HEK293 (cell line): ENCODE data around the gene SLC2A8.
A peak's percentile ranks its signal among the peaks of the same experiment; 100 is the strongest.

Experiments
- BCL11A ChIP-seq: fragments of 450-650 bp; formaldehyde crosslinking; IDR thresholded peaks from 2 replicates; pipeline ENCODE4 v1.5.1; 2016; ENCODE audit warnings: low read depth, missing biosample characterization, missing genetic modification characterization
- GFI1B ChIP-seq: fragments of 450-650 bp; formaldehyde crosslinking; IDR thresholded peaks from 2 replicates; pipeline ENCODE4 v1.5.1; 2016; ENCODE audit warnings: missing biosample characterization, missing genetic modification characterization
- HOXA7 ChIP-seq: sonication (generic); formaldehyde crosslinking; IDR thresholded peaks from 2 replicates; pipeline ENCODE4 v1.8.1; 2022; ENCODE audit warnings: missing genetic modification reagents, borderline replicate concordance
- MZF1 ChIP-seq: fragments of 450-650 bp; formaldehyde crosslinking; IDR thresholded peaks from 2 replicates; pipeline ENCODE4 v1.5.1; 2017; ENCODE audit warnings: missing biosample characterization, missing genetic modification characterization, borderline replicate concordance
- OVOL3 ChIP-seq: fragments of 450-650 bp; formaldehyde crosslinking; IDR thresholded peaks from 2 replicates; pipeline ENCODE4 v1.5.1; 2016; ENCODE audit warnings: missing biosample characterization, missing genetic modification characterization
- REPIN1 ChIP-seq: fragments of 450-650 bp; formaldehyde crosslinking; IDR thresholded peaks from 2 replicates; pipeline ENCODE4 v1.5.1; 2017; ENCODE audit warnings: missing biosample characterization, missing genetic modification characterization, low read depth
- SP2 ChIP-seq: fragments of 450-650 bp; formaldehyde crosslinking; IDR thresholded peaks from 2 replicates; pipeline ENCODE4 v1.5.1; 2016; ENCODE audit warnings: missing biosample characterization, missing genetic modification characterization
- WT1 ChIP-seq: fragments of 450-650 bp; formaldehyde crosslinking; IDR thresholded peaks from 2 replicates; pipeline ENCODE4 v1.5.1; 2016; ENCODE audit warnings: missing biosample characterization, missing genetic modification characterization
- ZNF10 ChIP-seq: fragments of 450-650 bp; formaldehyde crosslinking; IDR thresholded peaks from 2 replicates; pipeline ENCODE4 v1.5.1; 2017; ENCODE audit warnings: missing biosample characterization, missing genetic modification characterization
- ZNF114 ChIP-seq: fragments of 450-650 bp; formaldehyde crosslinking; IDR thresholded peaks from 2 replicates; pipeline ENCODE4 v1.5.0; 2017; ENCODE audit warnings: missing biosample characterization, missing genetic modification characterization
- ZNF132 ChIP-seq: fragments of 450-650 bp; formaldehyde crosslinking; IDR thresholded peaks from 2 replicates; pipeline ENCODE4 v1.5.1; 2017; ENCODE audit warnings: missing biosample characterization, missing genetic modification characterization, borderline replicate concordance
- ZNF133 ChIP-seq: fragments of 450-650 bp; formaldehyde crosslinking; IDR thresholded peaks from 2 replicates; pipeline ENCODE4 v1.5.1; 2016; ENCODE audit warnings: missing biosample characterization, missing genetic modification characterization
- ZNF169 ChIP-seq: fragments of 450-650 bp; formaldehyde crosslinking; IDR thresholded peaks from 2 replicates; pipeline ENCODE4 v1.5.1; 2016; ENCODE audit warnings: missing biosample characterization, missing genetic modification characterization
- ZNF174 ChIP-seq: fragments of 450-650 bp; formaldehyde crosslinking; IDR thresholded peaks from 2 replicates; pipeline ENCODE4 v1.5.0; 2017; ENCODE audit warnings: missing biosample characterization, mild to moderate bottlenecking, missing genetic modification characterization
- ZNF184 ChIP-seq: fragments of 450-650 bp; IDR thresholded peaks from 2 replicates; pipeline ENCODE4 v1.5.1; 2018; ENCODE audit warnings: missing biosample characterization, mild to moderate bottlenecking, missing genetic modification characterization
- ZNF19 ChIP-seq: fragments of 450-650 bp; formaldehyde crosslinking; IDR thresholded peaks from 2 replicates; pipeline ENCODE4; 2016; ENCODE audit warnings: missing biosample characterization, missing genetic modification characterization, low read depth
- ZNF202 ChIP-seq: fragments of 450-650 bp; formaldehyde crosslinking; IDR thresholded peaks from 2 replicates; pipeline ENCODE4 v1.5.1; 2016; ENCODE audit warnings: missing biosample characterization, missing genetic modification characterization, borderline replicate concordance
- ZNF248 ChIP-seq: fragments of 450-650 bp; formaldehyde crosslinking; IDR thresholded peaks from 2 replicates; pipeline ENCODE4 v1.5.1; 2017; ENCODE audit warnings: missing biosample characterization, missing genetic modification characterization
- ZNF530 ChIP-seq: fragments of 450-650 bp; formaldehyde crosslinking; IDR thresholded peaks from 2 replicates; pipeline ENCODE4 v1.5.1; 2016; ENCODE audit warnings: low read depth, missing biosample characterization, missing genetic modification characterization
- ZNF561 ChIP-seq: fragments of 450-650 bp; IDR thresholded peaks from 2 replicates; pipeline ENCODE4 v1.5.1; 2018; ENCODE audit warnings: missing biosample characterization, missing genetic modification characterization, borderline replicate concordance
- ZNF600 ChIP-seq: fragments of 450-650 bp; formaldehyde crosslinking; IDR thresholded peaks from 2 replicates; pipeline ENCODE4 v1.5.1; 2016; ENCODE audit warnings: missing biosample characterization, missing genetic modification characterization
- ZNF624 ChIP-seq: fragments of 450-650 bp; formaldehyde crosslinking; IDR thresholded peaks from 2 replicates; pipeline ENCODE4 v1.5.1; 2017; ENCODE audit warnings: missing biosample characterization, missing genetic modification characterization
- ZNF776 ChIP-seq: fragments of 450-650 bp; formaldehyde crosslinking; IDR thresholded peaks from 2 replicates; pipeline ENCODE4 v1.5.0; 2017; ENCODE audit warnings: missing biosample characterization, missing genetic modification characterization, borderline replicate concordance
- ZSCAN30 ChIP-seq: fragments of 450-650 bp; IDR thresholded peaks from 2 replicates; pipeline ENCODE4 v1.5.1; 2018; ENCODE audit warnings: missing biosample characterization, mild to moderate bottlenecking, missing genetic modification characterization, moderate library complexity
- TF ChIP-seq, protein P1 (sequence below): fragments of 450-650 bp; formaldehyde crosslinking; optimal IDR thresholded peaks from 2 replicates; pipeline ENCODE3; 2016; ENCODE audit warnings: missing biosample characterization, mild to moderate bottlenecking, missing genetic modification characterization
- TF ChIP-seq, protein P2 (sequence below): fragments of 450-650 bp; formaldehyde crosslinking; IDR thresholded peaks from 2 replicates; pipeline ENCODE4 v1.5.1; 2016; ENCODE audit warnings: missing biosample characterization, missing genetic modification characterization
- TF ChIP-seq, protein P3 (sequence below): fragments of 450-650 bp; formaldehyde crosslinking; IDR thresholded peaks from 2 replicates; pipeline ENCODE4 v1.5.1; 2016; ENCODE audit warnings: missing biosample characterization, missing genetic modification characterization
- TF ChIP-seq, protein P4 (sequence below): fragments of 450-650 bp; formaldehyde crosslinking; IDR thresholded peaks from 2 replicates; pipeline ENCODE4 v1.5.1; 2016; ENCODE audit warnings: missing biosample characterization, missing genetic modification characterization
- TF ChIP-seq, protein P5 (sequence below): fragments of 450-650 bp; formaldehyde crosslinking; IDR thresholded peaks from 2 replicates; pipeline ENCODE4 v1.5.1; 2016; ENCODE audit warnings: missing biosample characterization, missing genetic modification characterization, low read depth
- TF ChIP-seq, protein P6 (sequence below): fragments of 450-650 bp; formaldehyde crosslinking; IDR thresholded peaks from 2 replicates; pipeline ENCODE4 v1.5.1; 2016; ENCODE audit warnings: missing biosample characterization, missing genetic modification characterization

Gene SLC2A8

DNA sequence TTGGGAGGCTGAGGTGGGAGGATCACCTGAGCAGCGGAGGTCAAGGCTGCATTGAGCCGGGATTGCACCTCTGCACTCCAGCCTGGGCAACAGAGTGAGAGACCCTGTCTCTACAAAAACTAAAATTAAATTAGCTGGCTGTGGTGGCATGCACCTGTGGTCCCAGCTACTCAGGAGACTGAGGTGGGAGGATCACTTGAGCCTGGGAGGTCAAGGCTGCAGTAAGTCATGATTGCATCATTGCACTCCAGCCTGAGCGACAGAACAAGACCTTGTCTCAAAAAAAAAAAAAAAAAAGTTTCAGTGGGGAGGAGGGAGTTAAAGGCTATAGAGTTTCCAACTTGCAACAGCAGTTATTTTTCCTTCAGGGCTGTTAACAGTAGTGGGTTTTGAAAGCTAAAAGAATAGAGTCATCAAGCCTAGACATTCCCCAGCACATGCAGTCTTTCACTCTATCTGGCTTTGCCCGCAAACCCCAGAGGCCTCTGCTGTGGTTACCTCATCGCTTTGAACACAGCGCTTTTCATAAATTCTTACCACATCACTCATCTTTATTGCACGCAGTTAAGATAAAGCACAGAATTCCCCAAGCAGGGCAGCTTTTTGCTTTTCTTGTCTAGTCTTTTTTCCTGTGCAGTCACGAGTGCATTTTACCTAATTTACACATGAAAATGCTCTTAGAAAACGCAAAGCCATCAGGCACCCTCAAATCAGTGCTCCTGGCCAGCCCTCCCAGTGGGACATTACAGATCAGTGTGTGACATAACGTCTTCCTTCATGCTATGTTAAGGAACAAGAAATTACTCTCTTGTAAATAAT is 8.7 kb upstream of the SLC2A8 start (continued):
- TF ChIP-seq ZNF174 (tag by site-specific recombination) = no peak
- no peak for TF ChIP-seq ZNF169 (tag by site-specific recombination)
- peak; percentile 90 for TF ChIP-seq BCL11A (tag by site-specific recombination)
- TF ChIP-seq ZNF10 (tag by site-specific recombination) = peak; percentile 88; the same call in 1 of the 2 replicates
- no peak for TF ChIP-seq ZNF132
- TF ChIP-seq, protein P1, sequence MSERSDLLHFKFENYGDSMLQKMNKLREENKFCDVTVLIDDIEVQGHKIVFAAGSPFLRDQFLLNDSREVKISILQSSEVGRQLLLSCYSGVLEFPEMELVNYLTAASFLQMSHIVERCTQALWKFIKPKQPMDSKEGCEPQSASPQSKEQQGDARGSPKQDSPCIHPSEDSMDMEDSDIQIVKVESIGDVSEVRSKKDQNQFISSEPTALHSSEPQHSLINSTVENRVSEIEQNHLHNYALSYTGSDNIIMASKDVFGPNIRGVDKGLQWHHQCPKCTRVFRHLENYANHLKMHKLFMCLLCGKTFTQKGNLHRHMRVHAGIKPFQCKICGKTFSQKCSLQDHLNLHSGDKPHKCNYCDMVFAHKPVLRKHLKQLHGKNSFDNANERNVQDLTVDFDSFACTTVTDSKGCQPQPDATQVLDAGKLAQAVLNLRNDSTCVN (tag by site-specific recombination) = peak; percentile 22
- no peak for TF ChIP-seq ZNF624 (tag by site-specific recombination)
- TF ChIP-seq ZNF600 (tag by site-specific recombination) = peak; percentile 52
- no peak for TF ChIP-seq ZNF248 (tag by site-specific recombination)
- peak; percentile 92 for TF ChIP-seq ZSCAN30 (tag by site-specific recombination)
- peak; percentile 87 for TF ChIP-seq WT1 (tag by site-specific recombination)
- TF ChIP-seq, protein P2, sequence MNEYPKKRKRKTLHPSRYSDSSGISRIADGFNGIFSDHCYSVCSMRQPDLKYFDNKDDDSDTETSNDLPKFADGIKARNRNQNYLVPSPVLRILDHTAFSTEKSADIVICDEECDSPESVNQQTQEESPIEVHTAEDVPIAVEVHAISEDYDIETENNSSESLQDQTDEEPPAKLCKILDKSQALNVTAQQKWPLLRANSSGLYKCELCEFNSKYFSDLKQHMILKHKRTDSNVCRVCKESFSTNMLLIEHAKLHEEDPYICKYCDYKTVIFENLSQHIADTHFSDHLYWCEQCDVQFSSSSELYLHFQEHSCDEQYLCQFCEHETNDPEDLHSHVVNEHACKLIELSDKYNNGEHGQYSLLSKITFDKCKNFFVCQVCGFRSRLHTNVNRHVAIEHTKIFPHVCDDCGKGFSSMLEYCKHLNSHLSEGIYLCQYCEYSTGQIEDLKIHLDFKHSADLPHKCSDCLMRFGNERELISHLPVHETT = peak; percentile 96
- TF ChIP-seq, protein P3, sequence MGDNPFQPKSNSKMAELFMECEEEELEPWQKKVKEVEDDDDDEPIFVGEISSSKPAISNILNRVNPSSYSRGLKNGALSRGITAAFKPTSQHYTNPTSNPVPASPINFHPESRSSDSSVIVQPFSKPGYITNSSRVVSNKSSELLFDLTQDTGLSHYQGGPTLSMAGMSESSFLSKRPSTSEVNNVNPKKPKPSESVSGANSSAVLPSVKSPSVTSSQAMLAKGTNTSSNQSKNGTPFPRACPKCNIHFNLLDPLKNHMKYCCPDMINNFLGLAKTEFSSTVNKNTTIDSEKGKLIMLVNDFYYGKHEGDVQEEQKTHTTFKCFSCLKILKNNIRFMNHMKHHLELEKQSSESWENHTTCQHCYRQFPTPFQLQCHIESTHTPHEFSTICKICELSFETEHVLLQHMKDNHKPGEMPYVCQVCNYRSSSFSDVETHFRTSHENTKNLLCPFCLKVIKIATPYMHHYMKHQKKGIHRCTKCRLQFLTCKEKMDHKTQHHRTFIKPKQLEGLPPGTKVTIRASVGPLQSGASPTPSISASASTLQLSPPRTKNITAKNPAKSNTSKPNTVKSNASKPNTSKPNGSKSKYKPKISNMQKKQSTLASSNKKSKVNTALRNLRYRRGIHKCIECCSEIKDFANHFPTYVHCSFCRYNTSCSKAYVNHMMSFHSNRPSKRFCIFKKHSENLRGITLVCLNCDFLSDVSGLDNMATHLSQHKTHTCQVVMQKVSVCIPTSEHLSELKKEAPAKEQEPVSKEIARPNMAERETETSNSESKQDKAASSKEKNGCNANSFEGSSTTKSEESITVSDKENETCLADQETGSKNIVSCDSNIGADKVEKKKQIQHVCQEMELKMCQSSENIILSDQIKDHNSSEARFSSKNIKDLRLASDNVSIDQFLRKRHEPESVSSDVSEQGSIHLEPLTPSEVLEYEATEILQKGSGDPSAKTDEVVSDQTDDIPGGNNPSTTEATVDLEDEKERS = no peak
- TF ChIP-seq OVOL3 (tag by site-specific recombination) = peak; percentile 96
- TF ChIP-seq ZNF530 (tag by site-specific recombination) = no peak
- peak; percentile 81; the same call in 1 of the 2 replicates for TF ChIP-seq ZNF184 (tag by site-specific recombination)
- TF ChIP-seq ZNF776 (tag by site-specific recombination) = no peak
- TF ChIP-seq ZNF133 (tag by site-specific recombination) = no peak
- TF ChIP-seq, protein P4, sequence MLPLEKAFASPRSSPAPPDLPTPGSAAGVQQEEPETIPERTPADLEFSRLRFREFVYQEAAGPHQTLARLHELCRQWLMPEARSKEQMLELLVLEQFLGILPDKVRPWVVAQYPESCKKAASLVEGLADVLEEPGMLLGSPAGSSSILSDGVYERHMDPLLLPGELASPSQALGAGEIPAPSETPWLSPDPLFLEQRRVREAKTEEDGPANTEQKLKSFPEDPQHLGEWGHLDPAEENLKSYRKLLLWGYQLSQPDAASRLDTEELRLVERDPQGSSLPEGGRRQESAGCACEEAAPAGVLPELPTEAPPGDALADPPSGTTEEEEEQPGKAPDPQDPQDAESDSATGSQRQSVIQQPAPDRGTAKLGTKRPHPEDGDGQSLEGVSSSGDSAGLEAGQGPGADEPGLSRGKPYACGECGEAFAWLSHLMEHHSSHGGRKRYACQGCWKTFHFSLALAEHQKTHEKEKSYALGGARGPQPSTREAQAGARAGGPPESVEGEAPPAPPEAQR (tag by site-specific recombination) = no peak
- TF ChIP-seq SP2 (tag by site-specific recombination) = peak; percentile 22; the same call in 1 of the 2 replicates
- TF ChIP-seq REPIN1 = peak; percentile 15; the same call in 1 of the 2 replicates
- peak; percentile 91 for TF ChIP-seq ZNF561 (tag by site-specific recombination)
- no peak for TF ChIP-seq ZNF114 (tag by site-specific recombination)
- no peak for TF ChIP-seq HOXA7
- no peak for TF ChIP-seq ZNF202 (tag by site-specific recombination)
- TF ChIP-seq MZF1 (tag by site-specific recombination) = peak; percentile 94
- peak; percentile 98 for TF ChIP-seq GFI1B
- TF ChIP-seq, protein P5, sequence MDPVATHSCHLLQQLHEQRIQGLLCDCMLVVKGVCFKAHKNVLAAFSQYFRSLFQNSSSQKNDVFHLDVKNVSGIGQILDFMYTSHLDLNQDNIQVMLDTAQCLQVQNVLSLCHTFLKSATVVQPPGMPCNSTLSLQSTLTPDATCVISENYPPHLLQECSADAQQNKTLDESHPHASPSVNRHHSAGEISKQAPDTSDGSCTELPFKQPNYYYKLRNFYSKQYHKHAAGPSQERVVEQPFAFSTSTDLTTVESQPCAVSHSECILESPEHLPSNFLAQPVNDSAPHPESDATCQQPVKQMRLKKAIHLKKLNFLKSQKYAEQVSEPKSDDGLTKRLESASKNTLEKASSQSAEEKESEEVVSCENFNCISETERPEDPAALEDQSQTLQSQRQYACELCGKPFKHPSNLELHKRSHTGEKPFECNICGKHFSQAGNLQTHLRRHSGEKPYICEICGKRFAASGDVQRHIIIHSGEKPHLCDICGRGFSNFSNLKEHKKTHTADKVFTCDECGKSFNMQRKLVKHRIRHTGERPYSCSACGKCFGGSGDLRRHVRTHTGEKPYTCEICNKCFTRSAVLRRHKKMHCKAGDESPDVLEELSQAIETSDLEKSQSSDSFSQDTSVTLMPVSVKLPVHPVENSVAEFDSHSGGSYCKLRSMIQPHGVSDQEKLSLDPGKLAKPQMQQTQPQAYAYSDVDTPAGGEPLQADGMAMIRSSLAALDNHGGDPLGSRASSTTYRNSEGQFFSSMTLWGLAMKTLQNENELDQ = no peak
- TF ChIP-seq ZNF19 (tag by site-specific recombination) = peak; percentile 57; the same call in 1 of the 2 replicates
- TF ChIP-seq, protein P6, sequence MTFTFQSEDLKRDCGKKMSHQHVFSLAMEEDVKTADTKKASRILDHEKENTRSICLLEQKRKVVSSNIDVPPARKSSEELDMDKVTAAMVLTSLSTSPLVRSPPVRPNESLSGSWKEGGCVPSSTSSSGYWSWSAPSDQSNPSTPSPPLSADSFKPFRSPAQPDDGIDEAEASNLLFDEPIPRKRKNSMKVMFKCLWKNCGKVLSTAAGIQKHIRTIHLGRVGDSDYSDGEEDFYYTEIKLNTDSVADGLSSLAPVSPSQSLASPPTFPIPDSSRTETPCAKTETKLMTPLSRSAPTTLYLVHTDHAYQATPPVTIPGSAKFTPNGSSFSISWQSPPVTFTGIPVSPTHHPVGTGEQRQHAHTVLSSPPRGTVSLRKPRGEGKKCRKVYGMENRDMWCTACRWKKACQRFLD (tag by site-specific recombination) = no peak
